GM19328 (cell line): ENCODE measurements around the gene DGAT2.

ENCODE experiments used
- ATAC-seq: cut with Tn5 transposase; IDR thresholded peaks from one replicate; pipeline ENCODE4 v1.9.1; 2021; ENCODE audit warnings: mild to moderate bottlenecking, moderate library complexity; ENCODE audit not compliant: unreplicated experiment

DGAT2 gene

GRCh38 chr11:75777461-75778110 is 9.0 kb downstream of the DGAT2 start:
- no peak for ATAC-seq

GRCh38 chr11:75778962-75779361 is 10.4 kb downstream of the DGAT2 start:
- ATAC-seq = no peak

GRCh38 chr11:75779960-75780359 is 11.4 kb downstream of the DGAT2 start:
- ATAC-seq = no peak

GRCh38 chr11:75780888-75781287 is 12.3 kb downstream of the DGAT2 start:
- no peak for ATAC-seq

GRCh38 chr11:75781296-75781695 is 12.7 kb downstream of the DGAT2 start:
- ATAC-seq = no peak

- ATAC-seq = no peak
Measured at GRCh38 chr11:75781831-75782230, 13.3 kb downstream of the DGAT2 start.

GRCh38 chr11:75782540-75783263 is 14.1 kb downstream of the DGAT2 start:
- no peak for ATAC-seq

GRCh38 chr11:75783416-75784084 is 15.0 kb downstream of the DGAT2 start:
- no peak for ATAC-seq

- ATAC-seq = no peak
Measured at GRCh38 chr11:75784085-75784478, 15.5 kb downstream of the DGAT2 start.

- no peak for ATAC-seq
Measured at GRCh38 chr11:75784506-75784905, 15.9 kb downstream of the DGAT2 start.

GRCh38 chr11:75785187-75785586 is 16.6 kb downstream of the DGAT2 start:
- ATAC-seq = no peak

- no peak for ATAC-seq
Measured at GRCh38 chr11:75786101-75786736, 17.6 kb downstream of the DGAT2 start.

- no peak for ATAC-seq
Measured at GRCh38 chr11:75789521-75789920, 20.9 kb downstream of the DGAT2 start.

- no peak for ATAC-seq
Measured at GRCh38 chr11:75790986-75791385, 22.4 kb downstream of the DGAT2 start.

GRCh38 chr11:75792127-75792731 is 23.7 kb downstream of the DGAT2 start:
- ATAC-seq = no peak

GRCh38 chr11:75792997-75793800 is 24.6 kb downstream of the DGAT2 start:
- no peak for ATAC-seq

- no peak for ATAC-seq
Measured at GRCh38 chr11:75793966-75794365, 25.4 kb downstream of the DGAT2 start.

GRCh38 chr11:75795276-75796090 is 26.9 kb downstream of the DGAT2 start:
- no peak for ATAC-seq

- no peak for ATAC-seq
Measured at GRCh38 chr11:75796091-75796435, 27.5 kb downstream of the DGAT2 start.

GRCh38 chr11:75797116-75797515 is 28.5 kb downstream of the DGAT2 start:
- no peak for ATAC-seq
